SH-SY5Y (cell line): ENCODE results near the gene LMAN2.

ENCODE experiments used
- GATA2 ChIP-seq: IDR thresholded peaks from 2 replicates; pipeline ENCODE4 v1.6.1; 2011; ENCODE audit warnings: mild to moderate bottlenecking, low read depth, low read length
- GATA3 ChIP-seq: IDR thresholded peaks from 2 replicates; pipeline ENCODE4 v1.6.1; 2011; ENCODE audit warnings: low read depth, mild to moderate bottlenecking, low read length, moderate library complexity

DNA sequence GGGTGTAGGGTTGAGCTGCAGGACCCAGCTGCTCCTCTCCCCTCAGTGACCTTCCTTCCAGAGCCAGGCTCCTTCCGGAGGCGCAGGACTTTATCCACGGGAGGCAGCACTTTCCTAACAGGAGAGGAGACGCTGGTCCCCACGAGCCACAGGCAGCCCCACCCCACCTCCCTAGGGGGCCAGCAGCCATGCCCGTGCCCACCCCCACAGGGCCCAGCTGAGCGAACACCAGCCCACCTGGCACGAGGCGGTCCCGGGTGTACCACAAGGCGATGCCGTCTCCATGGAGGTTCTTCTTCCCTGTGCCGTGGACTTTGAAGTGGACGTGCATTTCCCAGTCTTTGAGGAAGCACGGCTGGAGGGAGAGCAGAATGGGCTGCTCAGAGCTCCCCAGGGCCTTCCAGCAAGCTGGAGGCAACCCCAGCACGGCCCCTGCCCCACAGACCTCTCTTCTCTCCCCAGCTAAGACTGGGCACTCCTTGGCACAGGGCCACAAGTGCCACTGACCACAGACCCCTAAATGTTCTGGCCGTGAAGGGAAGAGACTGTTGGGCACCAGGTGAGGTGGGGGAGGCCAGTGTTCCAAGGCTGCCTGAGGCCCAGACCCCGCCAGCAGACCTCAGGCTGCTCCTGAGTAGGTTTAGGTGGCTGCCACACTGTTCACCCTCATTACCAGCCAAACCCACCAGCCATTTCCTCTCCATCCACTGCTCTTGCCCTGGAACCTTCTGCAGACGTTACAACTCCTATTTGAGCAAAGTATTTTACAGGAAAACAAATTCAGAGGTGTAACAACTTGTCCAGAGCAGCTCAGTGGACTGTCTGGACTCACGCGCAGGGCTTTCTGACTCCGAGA is 13.0 kb downstream of the LMAN2 start:
- TF ChIP-seq GATA2 (no peak), GATA3 (no peak)
